ENCODE data around the gene NADK2.
"Not testable (repeated sequence)": the region's sequence is repeated elsewhere in the genome, so short reads cannot be mapped to it uniquely, and the experiment has no call there.

The NADK2 gene

DNA sequence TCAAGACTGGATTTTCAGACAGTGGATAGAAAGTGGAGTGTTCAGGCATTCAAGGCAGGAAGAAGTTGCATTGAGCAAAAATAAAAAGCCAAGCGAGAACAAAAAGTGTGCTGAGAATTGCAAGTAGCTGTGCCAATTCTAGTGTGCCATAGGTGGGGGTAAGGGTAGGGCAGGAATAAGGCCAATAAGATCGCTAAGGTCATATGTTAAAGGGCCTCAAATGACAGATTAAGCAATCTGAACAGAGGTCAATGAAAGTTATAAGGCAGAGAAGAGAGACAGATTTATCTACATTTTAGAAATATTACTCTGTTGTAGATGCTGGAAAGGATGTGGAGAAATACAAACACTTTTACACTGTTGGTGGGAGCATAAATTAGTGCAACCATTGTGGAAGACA, 36.4 kb downstream of the NADK2 start:
- peaks cover 6% of the 10 kb centered on the region for H3K4me1 Mint-ChIP-seq (ENCODE audit: low read depth)
- H3K36me3 Mint-ChIP-seq (ENCODE audit: low read depth): peaks cover 58% of the 10 kb centered on the region
- H3K27me3 Mint-ChIP-seq: no peaks in the 10 kb centered on the region

DNA sequence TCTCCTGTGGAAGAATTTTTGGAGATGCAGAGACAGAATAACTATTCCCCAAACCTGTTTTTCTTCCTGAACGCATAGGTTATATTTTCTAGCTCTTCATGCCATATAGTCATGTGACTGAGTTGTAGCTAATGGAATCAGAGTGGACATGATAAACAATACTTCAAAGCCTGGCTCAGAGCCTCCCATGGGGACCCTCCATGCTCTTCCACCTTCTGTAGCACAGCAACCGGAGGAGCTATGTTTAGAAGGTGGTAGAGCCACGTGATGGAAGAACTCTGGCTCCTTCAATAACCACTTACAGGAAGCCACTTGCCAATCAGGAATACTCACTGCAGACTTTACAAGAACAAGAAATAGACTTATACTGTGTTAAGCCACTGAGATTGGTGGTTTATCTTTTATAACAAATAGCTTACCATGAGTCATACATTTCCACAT, 39.2 kb downstream of the NADK2 start:
- peaks cover 70% of the 10 kb centered on the region for H3K36me3 Mint-ChIP-seq (ENCODE audit: low read depth)
- H3K9me3 Mint-ChIP-seq: peaks cover 3% of the 10 kb centered on the region
- H3K27me3 Mint-ChIP-seq: no peaks in the 10 kb centered on the region
- no peak overlapping the region for H3K4me3 Mint-ChIP-seq
- peak overlapping the region; percentile 13 for H3K27ac Mint-ChIP-seq
- DNase-seq: no peak
- peaks cover 3% of the 10 kb centered on the region for H3K4me1 Mint-ChIP-seq (ENCODE audit: low read depth)

More for the DNA sequence above, 36.4 kb downstream of the NADK2 start:
- Mint-ChIP-seq H3K4me3 (no peak overlapping the region), H3K27ac (no peak overlapping the region), H3K9me3 (peaks cover 3% of the 10 kb centered on the region)
- no peak for DNase-seq

DNA sequence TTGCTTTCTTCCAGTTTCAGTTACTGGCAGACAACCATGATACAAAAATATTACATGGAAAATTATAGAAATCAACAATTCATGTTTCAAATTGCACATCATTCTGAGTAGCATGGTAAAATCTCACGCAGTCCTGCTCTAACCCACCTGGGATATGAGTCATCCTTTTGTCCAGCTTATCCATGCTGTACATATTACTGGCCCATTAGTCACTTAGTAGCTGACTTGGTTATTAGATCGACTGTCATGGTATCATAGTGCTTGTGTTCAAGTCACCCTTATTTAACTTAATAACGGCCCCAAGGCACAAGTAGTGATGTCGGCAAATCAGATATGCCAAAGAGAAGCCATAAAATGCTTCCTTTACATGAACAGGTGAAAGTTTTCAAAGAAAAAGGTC, 41.2 kb downstream of the NADK2 start:
- Mint-ChIP-seq H3K4me1 (ENCODE audit: low read depth) (peaks cover 3% of the 10 kb centered on the region), H3K36me3 (ENCODE audit: low read depth) (peaks cover 71% of the 10 kb centered on the region), H3K27ac (no peak overlapping the region), H3K4me3 (no peak overlapping the region), H3K27me3 (no peaks in the 10 kb centered on the region), H3K9me3 (no peaks in the 10 kb centered on the region)
- DNase-seq: no peak

DNA sequence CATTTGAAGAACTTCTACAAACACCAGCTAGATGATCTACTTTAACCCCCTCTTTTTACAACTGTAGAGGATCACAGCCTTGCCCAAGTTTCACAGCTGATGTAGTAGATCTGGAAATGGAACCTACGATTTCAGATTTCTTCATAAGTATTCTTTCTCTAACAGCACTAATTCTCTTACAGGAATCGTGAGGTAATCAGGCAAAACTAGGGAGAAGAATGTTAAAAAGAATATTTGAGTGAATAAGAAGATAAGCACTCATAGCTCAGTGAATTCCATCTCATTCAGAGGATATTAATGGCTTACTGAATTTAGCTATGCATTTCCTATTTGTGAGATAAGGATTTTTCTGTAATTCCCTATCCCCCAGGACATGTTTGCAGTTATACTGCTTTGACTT, 42.1 kb downstream of the NADK2 start:
- no peak overlapping the region for H3K4me3 Mint-ChIP-seq
- DNase-seq: no peak
- peaks cover 3% of the 10 kb centered on the region for H3K4me1 Mint-ChIP-seq (ENCODE audit: low read depth)
- peaks cover 73% of the 10 kb centered on the region for H3K36me3 Mint-ChIP-seq (ENCODE audit: low read depth)
- no peaks in the 10 kb centered on the region for H3K9me3 Mint-ChIP-seq
- no peaks in the 10 kb centered on the region for H3K27me3 Mint-ChIP-seq
- H3K27ac Mint-ChIP-seq: no peak overlapping the region

DNA sequence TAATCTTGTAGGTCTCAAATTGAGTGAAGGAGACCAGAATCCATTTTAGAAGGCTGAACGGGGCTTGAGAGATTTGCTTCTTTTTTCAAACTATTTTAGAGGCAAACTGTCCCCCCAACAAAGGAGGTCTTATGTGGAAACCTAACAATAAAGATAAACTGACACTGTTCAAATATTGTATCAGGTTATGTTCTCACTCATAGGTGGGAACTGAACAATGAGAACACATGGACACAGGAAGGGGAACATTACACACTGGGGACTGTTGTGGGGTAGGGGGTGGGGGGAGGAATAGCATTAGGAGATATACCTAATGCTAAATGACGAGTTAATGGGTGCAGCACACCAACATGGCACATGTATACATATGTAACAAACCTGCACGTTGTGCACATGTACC, 42.9 kb downstream of the NADK2 start:
- H3K27me3 Mint-ChIP-seq; H3K4me3 Mint-ChIP-seq; DNase-seq; H3K4me1 Mint-ChIP-seq (ENCODE audit: low read depth); H3K9me3 Mint-ChIP-seq; H3K27ac Mint-ChIP-seq: not testable (repeated sequence)
- peaks cover 75% of the 10 kb centered on the region for H3K36me3 Mint-ChIP-seq (ENCODE audit: low read depth)

DNA sequence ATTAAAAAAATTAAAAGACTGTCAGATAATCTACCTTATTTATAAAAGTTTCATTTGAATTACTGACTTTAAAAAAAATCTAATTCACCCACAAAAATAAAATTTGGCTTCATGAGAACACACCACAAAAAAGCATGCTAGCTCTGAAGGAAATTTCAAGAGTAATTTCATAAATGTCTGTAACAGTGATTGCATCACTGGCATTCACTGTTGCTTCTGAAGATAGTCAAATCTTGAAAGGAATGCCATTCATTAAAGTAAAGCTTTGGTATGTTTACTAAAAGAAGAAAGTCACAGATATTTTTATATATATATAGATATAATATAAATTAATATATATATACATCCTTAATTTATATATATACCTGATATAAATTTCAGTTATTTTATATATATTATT, 43.4 kb downstream of the NADK2 start:
- DNase-seq: no peak
- Mint-ChIP-seq H3K4me1 (ENCODE audit: low read depth) (peaks cover 3% of the 10 kb centered on the region), H3K4me3 (no peak overlapping the region), H3K9me3 (no peaks in the 10 kb centered on the region), H3K36me3 (ENCODE audit: low read depth) (peaks cover 76% of the 10 kb centered on the region), H3K27ac (no peak overlapping the region), H3K27me3 (no peaks in the 10 kb centered on the region)

DNA sequence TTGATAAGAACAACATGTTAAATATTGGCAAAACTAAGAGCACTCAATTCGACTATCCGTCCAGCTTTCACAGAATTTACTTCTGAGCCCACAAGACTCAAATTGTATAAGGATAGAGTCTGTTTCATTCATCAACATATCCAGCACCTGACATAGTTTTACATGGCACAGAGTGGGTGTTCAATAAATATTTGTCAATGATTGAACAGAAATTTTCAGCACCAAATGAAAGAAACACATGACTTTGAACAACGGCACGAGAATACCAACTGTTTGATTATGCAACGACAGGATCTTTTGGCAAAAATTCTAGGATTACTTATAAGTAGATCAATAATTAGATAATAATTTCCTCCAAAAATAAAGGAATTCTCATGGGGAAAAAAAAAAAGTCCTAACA, 48.0 kb downstream of the NADK2 start:
- Mint-ChIP-seq H3K4me3 (no peak overlapping the region), H3K9me3 (peaks cover 13% of the 10 kb centered on the region), H3K27me3 (no peaks in the 10 kb centered on the region), H3K4me1 (ENCODE audit: low read depth) (no peaks in the 10 kb centered on the region), H3K27ac (no peak overlapping the region), H3K36me3 (ENCODE audit: low read depth) (peaks cover 90% of the 10 kb centered on the region)
- DNase-seq: no peak

DNA sequence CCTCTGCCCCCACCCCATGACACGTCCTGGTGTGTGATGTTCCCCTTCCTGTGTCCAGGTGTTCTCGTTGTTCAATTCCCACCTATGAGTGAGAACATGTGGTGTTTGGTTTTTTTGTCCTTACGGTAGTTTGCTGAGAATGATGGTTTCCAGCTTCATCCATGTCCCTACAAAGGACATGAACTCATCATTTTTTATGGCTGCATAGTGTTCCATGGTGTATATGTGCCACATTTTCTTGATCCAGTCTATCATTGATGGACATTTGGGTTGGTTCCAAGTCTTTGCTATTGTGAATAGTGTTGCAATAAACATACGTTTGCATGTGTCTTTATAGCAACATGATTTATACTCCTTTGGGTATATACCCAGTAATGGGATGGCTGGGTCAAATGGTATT, 57.3 kb downstream of the NADK2 start:
- DNase-seq; H3K27ac Mint-ChIP-seq; H3K4me3 Mint-ChIP-seq; H3K4me1 Mint-ChIP-seq (ENCODE audit: low read depth); H3K27me3 Mint-ChIP-seq: not testable (repeated sequence)
- H3K9me3 Mint-ChIP-seq: peaks cover 19% of the 10 kb centered on the region
- peaks cover 95% of the 10 kb centered on the region for H3K36me3 Mint-ChIP-seq (ENCODE audit: low read depth)

DNA sequence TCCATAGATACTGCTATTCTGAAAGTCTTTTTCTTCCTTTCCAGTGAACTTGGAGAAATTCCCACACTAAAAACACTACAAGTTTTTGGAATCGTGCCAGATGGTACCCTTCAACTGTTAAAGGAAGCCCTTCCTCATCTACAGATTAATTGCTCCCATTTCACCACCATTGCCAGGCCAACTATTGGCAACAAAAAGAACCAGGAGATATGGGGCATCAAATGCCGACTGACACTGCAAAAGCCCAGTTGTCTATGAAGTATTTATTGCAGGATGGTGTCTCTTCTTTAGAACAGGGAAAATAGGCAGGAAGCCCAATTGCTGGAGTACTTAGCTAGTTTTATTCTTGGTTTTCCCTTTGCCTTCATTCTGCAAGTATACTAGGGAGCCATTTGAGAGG, 60.0 kb downstream of the NADK2 start:
- no peaks in the 10 kb centered on the region for H3K27me3 Mint-ChIP-seq
- H3K27ac Mint-ChIP-seq: peak overlapping the region; percentile 3
- H3K36me3 Mint-ChIP-seq (ENCODE audit: low read depth): peaks cover 96% of the 10 kb centered on the region
- no peak overlapping the region for H3K4me3 Mint-ChIP-seq
- no peak for DNase-seq
- H3K4me1 Mint-ChIP-seq (ENCODE audit: low read depth): peaks cover 4% of the 10 kb centered on the region
- no peaks in the 10 kb centered on the region for H3K9me3 Mint-ChIP-seq

DNA sequence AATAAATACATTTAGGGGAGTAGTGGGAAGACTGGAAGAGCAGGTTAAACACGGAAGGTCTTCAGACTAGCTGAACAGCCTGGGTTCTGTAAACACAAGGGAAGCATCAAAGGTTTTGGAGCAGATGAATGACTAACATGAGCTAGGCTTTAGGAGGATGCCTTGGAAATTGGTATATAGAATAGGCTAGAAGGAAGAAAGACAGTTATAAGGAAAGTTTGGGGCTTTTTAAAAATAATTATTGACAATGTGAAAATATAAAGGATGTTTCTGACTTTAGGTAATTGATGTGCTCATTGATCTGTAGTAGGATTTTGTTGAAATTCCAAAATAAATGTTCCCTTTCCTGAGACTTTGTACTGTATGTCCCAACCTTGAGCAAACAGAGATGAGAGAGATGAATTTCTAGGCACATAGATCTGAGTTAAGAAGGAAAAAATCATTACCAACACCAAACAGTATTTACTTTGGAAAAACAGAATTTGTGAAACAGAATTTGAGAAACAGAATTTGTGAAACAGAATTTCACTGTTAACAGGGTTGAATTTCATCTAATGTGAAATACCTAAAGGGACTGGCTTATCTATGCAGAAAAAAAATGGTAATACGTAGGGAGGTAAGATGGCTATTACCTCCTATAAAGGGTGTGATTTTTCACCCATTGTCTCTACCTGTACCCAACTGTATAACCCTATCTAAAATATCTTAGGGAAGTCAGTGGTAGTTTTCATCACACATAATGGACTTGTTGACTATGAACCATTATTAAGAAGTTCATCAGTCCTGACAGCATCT, 61.0 kb downstream of the NADK2 start:
- peaks cover 93% of the 10 kb centered on the region for H3K36me3 Mint-ChIP-seq (ENCODE audit: low read depth)

DNA sequence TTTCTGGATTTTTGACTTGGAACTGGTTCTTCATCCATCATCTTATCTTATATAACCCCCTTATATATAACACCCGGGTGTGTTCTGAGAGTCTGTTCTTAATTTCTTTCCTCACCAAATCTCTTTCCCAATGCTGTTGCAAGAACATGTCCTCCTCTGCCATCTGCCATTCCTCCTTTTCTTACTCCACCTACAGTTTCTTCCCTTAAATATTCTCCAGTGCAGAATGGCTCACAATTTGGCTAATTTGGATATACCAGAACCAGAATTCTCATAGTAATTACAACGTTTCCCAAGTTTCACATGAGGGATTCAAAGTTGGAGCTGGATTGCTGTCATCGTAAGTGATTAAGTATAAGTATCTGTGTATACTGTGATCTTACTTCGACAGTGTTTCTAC, 61.8 kb downstream of the NADK2 start:
- no peak for DNase-seq
- peaks cover 6% of the 10 kb centered on the region for H3K4me1 Mint-ChIP-seq (ENCODE audit: low read depth)
- H3K36me3 Mint-ChIP-seq (ENCODE audit: low read depth): peaks cover 93% of the 10 kb centered on the region
- no peaks in the 10 kb centered on the region for H3K9me3 Mint-ChIP-seq
- H3K27ac Mint-ChIP-seq: no peak overlapping the region
- H3K27me3 Mint-ChIP-seq: no peaks in the 10 kb centered on the region
- no peak overlapping the region for H3K4me3 Mint-ChIP-seq

More for the DNA sequence above, 61.0 kb downstream of the NADK2 start:
- no peaks in the 10 kb centered on the region for H3K9me3 Mint-ChIP-seq
- H3K27ac Mint-ChIP-seq: no peak overlapping the region
- peaks cover 6% of the 10 kb centered on the region for H3K4me1 Mint-ChIP-seq (ENCODE audit: low read depth)
- no peak for DNase-seq
- no peak overlapping the region for H3K4me3 Mint-ChIP-seq
- no peaks in the 10 kb centered on the region for H3K27me3 Mint-ChIP-seq

DNA sequence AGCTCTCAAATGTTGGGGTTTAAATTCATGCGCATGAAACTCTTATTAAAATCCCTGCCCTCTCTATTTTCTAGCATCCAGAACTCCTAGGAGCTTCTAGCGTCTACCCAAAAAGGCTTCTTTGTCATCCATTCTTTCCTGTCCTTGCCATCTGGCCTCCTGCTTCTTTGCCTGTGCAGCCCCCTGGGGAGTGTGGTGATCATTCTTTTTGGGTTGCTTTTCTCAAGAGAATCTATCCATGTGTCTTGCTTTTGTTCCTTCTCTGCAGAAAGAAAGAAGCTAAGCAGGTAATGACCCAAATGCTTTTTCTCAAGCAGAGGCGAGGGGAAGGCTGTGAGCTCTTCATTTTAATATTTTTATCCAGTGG, 63.2 kb downstream of the NADK2 start:
- peaks cover 6% of the 10 kb centered on the region for H3K4me1 Mint-ChIP-seq (ENCODE audit: low read depth)
- no peaks in the 10 kb centered on the region for H3K9me3 Mint-ChIP-seq
- H3K36me3 Mint-ChIP-seq (ENCODE audit: low read depth): peaks cover 94% of the 10 kb centered on the region
- no peak overlapping the region for H3K4me3 Mint-ChIP-seq
- no peaks in the 10 kb centered on the region for H3K27me3 Mint-ChIP-seq
- DNase-seq: no peak
- H3K27ac Mint-ChIP-seq: no peak overlapping the region

DNA sequence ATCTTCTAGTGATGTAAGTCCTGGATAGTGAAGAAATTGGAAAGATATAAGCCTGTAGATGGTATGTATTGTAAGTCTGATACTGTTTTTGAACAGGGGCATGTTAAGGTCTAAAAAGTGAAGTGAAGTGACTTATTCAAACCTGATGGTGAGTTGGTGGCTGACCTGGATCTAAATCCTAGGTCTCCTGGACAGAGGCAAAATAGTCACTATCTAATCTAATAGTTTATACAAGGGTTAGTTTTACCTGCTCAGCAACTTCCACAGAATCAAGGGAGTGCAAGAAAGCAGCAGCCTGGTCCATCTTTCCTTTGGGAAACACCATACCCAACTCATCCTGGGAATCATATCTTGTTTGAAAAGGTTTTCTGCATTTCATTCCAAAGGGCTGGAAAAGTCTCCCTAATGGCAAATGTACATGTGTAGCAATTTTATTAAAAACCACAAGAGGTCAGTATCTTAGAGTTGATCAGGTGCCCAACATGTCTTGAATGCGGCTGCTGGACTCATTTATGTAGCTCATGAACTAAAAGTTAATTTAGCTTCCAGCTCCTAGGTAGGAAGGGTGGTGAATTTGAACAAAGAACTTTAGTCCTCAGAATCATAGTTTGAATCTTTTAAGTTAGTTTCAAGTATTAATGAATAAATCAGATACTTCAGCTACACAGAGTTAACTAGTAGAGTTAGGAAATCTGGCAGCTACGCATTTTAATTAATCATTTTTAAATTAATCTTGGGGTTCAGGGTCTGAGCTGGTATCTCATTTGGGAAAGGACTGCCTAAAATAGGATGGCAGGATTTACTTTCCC, 63.8 kb downstream of the NADK2 start:
- H3K4me3 Mint-ChIP-seq: no peak overlapping the region
- peaks cover 6% of the 10 kb centered on the region for H3K4me1 Mint-ChIP-seq (ENCODE audit: low read depth)
- no peaks in the 10 kb centered on the region for H3K27me3 Mint-ChIP-seq
- peaks cover 95% of the 10 kb centered on the region for H3K36me3 Mint-ChIP-seq (ENCODE audit: low read depth)
- DNase-seq: no peak
- no peaks in the 10 kb centered on the region for H3K9me3 Mint-ChIP-seq
- H3K27ac Mint-ChIP-seq: no peak overlapping the region

DNA sequence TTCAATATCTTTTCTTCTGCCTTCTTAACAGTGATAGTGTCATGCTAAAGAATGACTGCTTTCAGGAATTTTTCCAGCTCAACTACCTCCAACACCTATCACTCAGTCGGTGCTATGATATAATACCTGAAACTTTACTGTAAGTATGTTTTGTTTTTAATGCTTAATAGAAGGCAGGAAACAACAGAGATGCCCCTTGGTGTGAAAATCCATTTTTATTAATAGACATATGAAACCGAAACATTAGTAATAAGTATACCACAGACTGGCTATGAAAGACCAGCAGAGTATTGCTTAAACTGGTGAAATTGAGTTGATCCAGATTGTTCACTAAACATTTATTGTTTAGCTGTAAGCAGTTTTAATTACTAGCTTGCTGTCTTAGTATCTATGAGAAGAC, 64.6 kb downstream of the NADK2 start:
- no peak for DNase-seq
- peaks cover 95% of the 10 kb centered on the region for H3K36me3 Mint-ChIP-seq (ENCODE audit: low read depth)
- no peak overlapping the region for H3K27ac Mint-ChIP-seq
- no peaks in the 10 kb centered on the region for H3K27me3 Mint-ChIP-seq
- no peaks in the 10 kb centered on the region for H3K9me3 Mint-ChIP-seq
- H3K4me3 Mint-ChIP-seq: no peak overlapping the region
- H3K4me1 Mint-ChIP-seq (ENCODE audit: low read depth): peaks cover 6% of the 10 kb centered on the region

DNA sequence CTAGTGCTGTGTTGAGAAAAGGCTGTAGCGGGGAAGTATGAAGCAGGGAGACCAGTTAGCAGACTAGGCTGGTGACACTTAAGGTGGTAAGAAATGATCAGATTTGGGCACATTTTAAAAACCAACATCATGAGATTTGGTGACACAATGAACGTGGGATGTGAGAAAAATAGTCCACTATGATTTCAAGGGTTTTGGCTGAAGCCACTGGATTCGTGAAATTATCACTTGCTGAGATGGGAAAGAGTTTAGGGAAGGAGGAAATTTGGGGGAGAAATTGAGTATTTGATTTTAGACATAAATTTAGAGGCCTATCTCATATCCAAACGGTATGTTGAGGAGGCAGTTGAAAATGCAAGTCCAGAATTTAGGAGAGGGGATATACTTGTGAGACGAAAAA, 66.7 kb downstream of the NADK2 start:
- Mint-ChIP-seq H3K4me1 (ENCODE audit: low read depth) (peaks cover 6% of the 10 kb centered on the region), H3K4me3 (no peak overlapping the region), H3K27me3 (no peaks in the 10 kb centered on the region), H3K27ac (no peak overlapping the region), H3K9me3 (no peaks in the 10 kb centered on the region), H3K36me3 (ENCODE audit: low read depth) (peaks cover 95% of the 10 kb centered on the region)
- DNase-seq: no peak
